ENCODE results near the gene SMTNL2.
"Not testable (repeated sequence)": the region's sequence is repeated elsewhere in the genome, so short reads cannot be mapped to it uniquely, and the experiment has no call there.

The SMTNL2 gene

GRCh38 chr17:4636474-4637100 is 52.3 kb downstream of the SMTNL2 start:
- no peak overlapping the region for H3K9ac ChIP-seq (ENCODE audit: low read length)
- H3K27ac ChIP-seq (ENCODE audit: low read depth, low read length): no peak overlapping the region
- no peak overlapping the region for H3K4me3 ChIP-seq (ENCODE audit: low read depth, low read length)
- peaks cover 64% of the 10 kb centered on the region for H3K27me3 ChIP-seq (ENCODE audit: control insufficient read depth, insufficient read depth, low read length)
- H3K9me3 ChIP-seq (ENCODE audit: control insufficient read depth, insufficient read depth, low read depth, low read length): peaks cover 4% of the 10 kb centered on the region; the same call in 1 of the 2 replicates
- H3K4me1 ChIP-seq (ENCODE audit: control insufficient read depth, insufficient read depth, low read length): peaks cover 26% of the 10 kb centered on the region
- H3K36me3 ChIP-seq (ENCODE audit: control insufficient read depth, insufficient read depth, low read length): no peaks in the 10 kb centered on the region

GRCh38 chr17:4638766-4639165 is 54.4 kb downstream of the SMTNL2 start:
- not testable (repeated sequence) for H3K36me3 ChIP-seq (ENCODE audit: control insufficient read depth, insufficient read depth, low read length); H3K27ac ChIP-seq (ENCODE audit: low read depth, low read length); H3K9ac ChIP-seq (ENCODE audit: low read length); H3K9me3 ChIP-seq (ENCODE audit: control insufficient read depth, insufficient read depth, low read depth, low read length)
- Histone ChIP-seq H3K4me1 (ENCODE audit: control insufficient read depth, insufficient read depth, low read length) (peaks cover 15% of the 10 kb centered on the region), H3K27me3 (ENCODE audit: control insufficient read depth, insufficient read depth, low read length) (peaks cover 81% of the 10 kb centered on the region), H3K4me3 (ENCODE audit: low read depth, low read length) (peak overlapping the region; percentile 39; the same call in 1 of the 2 replicates)

- Histone ChIP-seq H3K4me1 (ENCODE audit: control insufficient read depth, insufficient read depth, low read length) (peaks cover 15% of the 10 kb centered on the region), H3K4me3 (ENCODE audit: low read depth, low read length) (peak overlapping the region; percentile 39), H3K27me3 (ENCODE audit: control insufficient read depth, insufficient read depth, low read length) (peaks cover 86% of the 10 kb centered on the region)
- H3K9me3 ChIP-seq (ENCODE audit: control insufficient read depth, insufficient read depth, low read depth, low read length); H3K27ac ChIP-seq (ENCODE audit: low read depth, low read length); H3K9ac ChIP-seq (ENCODE audit: low read length); H3K36me3 ChIP-seq (ENCODE audit: control insufficient read depth, insufficient read depth, low read length): not testable (repeated sequence)
Measured at GRCh38 chr17:4639301-4640059, 55.2 kb downstream of the SMTNL2 start.

- peaks cover 14% of the 10 kb centered on the region for H3K4me1 ChIP-seq (ENCODE audit: control insufficient read depth, insufficient read depth, low read length)
- not testable (repeated sequence) for H3K27ac ChIP-seq (ENCODE audit: low read depth, low read length); H3K9me3 ChIP-seq (ENCODE audit: control insufficient read depth, insufficient read depth, low read depth, low read length); H3K36me3 ChIP-seq (ENCODE audit: control insufficient read depth, insufficient read depth, low read length); H3K9ac ChIP-seq (ENCODE audit: low read length)
- peak overlapping the region; percentile 50 for H3K4me3 ChIP-seq (ENCODE audit: low read depth, low read length)
- H3K27me3 ChIP-seq (ENCODE audit: control insufficient read depth, insufficient read depth, low read length): peaks cover 90% of the 10 kb centered on the region
Measured at GRCh38 chr17:4640569-4641188, 56.4 kb downstream of the SMTNL2 start.

GRCh38 chr17:4641297-4642195 is 57.2 kb downstream of the SMTNL2 start, which contains the start of gene ALOX15:
TSS of gene ALOX15 (minus strand) at chr17:4641678. CDS start at chr17:4641651, 27 bp downstream.
- no peaks in the 10 kb centered on the region for H3K9me3 ChIP-seq (ENCODE audit: control insufficient read depth, insufficient read depth, low read depth, low read length)
- peaks cover 85% of the 10 kb centered on the region for H3K27me3 ChIP-seq (ENCODE audit: control insufficient read depth, insufficient read depth, low read length)
- H3K36me3 ChIP-seq (ENCODE audit: control insufficient read depth, insufficient read depth, low read length): no peaks in the 10 kb centered on the region
- peak within 1 kb of the TSS; percentile 50 for H3K4me3 ChIP-seq (ENCODE audit: low read depth, low read length)
- H3K4me1 ChIP-seq (ENCODE audit: control insufficient read depth, insufficient read depth, low read length): peaks cover 12% of the 10 kb centered on the region
- no peak within 1 kb of the TSS for H3K9ac ChIP-seq (ENCODE audit: low read length)
- no peak within 1 kb of the TSS for H3K27ac ChIP-seq (ENCODE audit: low read depth, low read length)

- Histone ChIP-seq H3K9ac (ENCODE audit: low read length) (no peak overlapping the region), H3K4me1 (ENCODE audit: control insufficient read depth, insufficient read depth, low read length) (peaks cover 12% of the 10 kb centered on the region), H3K4me3 (ENCODE audit: low read depth, low read length) (no peak overlapping the region), H3K27me3 (ENCODE audit: control insufficient read depth, insufficient read depth, low read length) (peaks cover 80% of the 10 kb centered on the region), H3K9me3 (ENCODE audit: control insufficient read depth, insufficient read depth, low read depth, low read length) (no peaks in the 10 kb centered on the region), H3K27ac (ENCODE audit: low read depth, low read length) (no peak overlapping the region), H3K36me3 (ENCODE audit: control insufficient read depth, insufficient read depth, low read length) (no peaks in the 10 kb centered on the region)
Measured at GRCh38 chr17:4642286-4642685, 58.0 kb downstream of the SMTNL2 start.

- Histone ChIP-seq H3K9me3 (ENCODE audit: control insufficient read depth, insufficient read depth, low read depth, low read length) (no peaks in the 10 kb centered on the region), H3K4me3 (ENCODE audit: low read depth, low read length) (no peak overlapping the region), H3K36me3 (ENCODE audit: control insufficient read depth, insufficient read depth, low read length) (no peaks in the 10 kb centered on the region), H3K4me1 (ENCODE audit: control insufficient read depth, insufficient read depth, low read length) (peaks cover 12% of the 10 kb centered on the region), H3K9ac (ENCODE audit: low read length) (no peak overlapping the region), H3K27me3 (ENCODE audit: control insufficient read depth, insufficient read depth, low read length) (peaks cover 69% of the 10 kb centered on the region), H3K27ac (ENCODE audit: low read depth, low read length) (no peak overlapping the region)
Measured at GRCh38 chr17:4643676-4644075, 59.3 kb downstream of the SMTNL2 start.

GRCh38 chr17:4645642-4646041 is 61.3 kb downstream of the SMTNL2 start:
- Histone ChIP-seq H3K27ac (ENCODE audit: low read depth, low read length) (no peak overlapping the region), H3K9ac (ENCODE audit: low read length) (no peak overlapping the region), H3K9me3 (ENCODE audit: control insufficient read depth, insufficient read depth, low read depth, low read length) (no peaks in the 10 kb centered on the region), H3K27me3 (ENCODE audit: control insufficient read depth, insufficient read depth, low read length) (peaks cover 53% of the 10 kb centered on the region), H3K4me3 (ENCODE audit: low read depth, low read length) (no peak overlapping the region), H3K4me1 (ENCODE audit: control insufficient read depth, insufficient read depth, low read length) (peaks cover 10% of the 10 kb centered on the region), H3K36me3 (ENCODE audit: control insufficient read depth, insufficient read depth, low read length) (no peaks in the 10 kb centered on the region)

- Histone ChIP-seq H3K9ac (ENCODE audit: low read length) (no peak overlapping the region), H3K36me3 (ENCODE audit: control insufficient read depth, insufficient read depth, low read length) (no peaks in the 10 kb centered on the region), H3K9me3 (ENCODE audit: control insufficient read depth, insufficient read depth, low read depth, low read length) (no peaks in the 10 kb centered on the region), H3K4me1 (ENCODE audit: control insufficient read depth, insufficient read depth, low read length) (peaks cover 3% of the 10 kb centered on the region; the same call in 1 of the 2 replicates), H3K4me3 (ENCODE audit: low read depth, low read length) (no peak overlapping the region), H3K27me3 (ENCODE audit: control insufficient read depth, insufficient read depth, low read length) (peaks cover 22% of the 10 kb centered on the region), H3K27ac (ENCODE audit: low read depth, low read length) (no peak overlapping the region)
Measured at GRCh38 chr17:4648741-4649140, 64.4 kb downstream of the SMTNL2 start.

- H3K9ac ChIP-seq (ENCODE audit: low read length): no peak overlapping the region
- no peak overlapping the region for H3K4me3 ChIP-seq (ENCODE audit: low read depth, low read length)
- no peak overlapping the region for H3K27ac ChIP-seq (ENCODE audit: low read depth, low read length)
- no peaks in the 10 kb centered on the region for H3K36me3 ChIP-seq (ENCODE audit: control insufficient read depth, insufficient read depth, low read length)
- no peaks in the 10 kb centered on the region for H3K4me1 ChIP-seq (ENCODE audit: control insufficient read depth, insufficient read depth, low read length)
- no peaks in the 10 kb centered on the region; the same call in 1 of the 2 replicates for H3K27me3 ChIP-seq (ENCODE audit: control insufficient read depth, insufficient read depth, low read length)
- H3K9me3 ChIP-seq (ENCODE audit: control insufficient read depth, insufficient read depth, low read depth, low read length): no peaks in the 10 kb centered on the region
Measured at GRCh38 chr17:4652997-4653396, 68.7 kb downstream of the SMTNL2 start.
